Gastrocnemius medialis (tissue), 4 donors: ENCODE data around the gene SYT13.
"Not testable (repeated sequence)": the region's sequence is repeated elsewhere in the genome, so short reads cannot be mapped to it uniquely, and the experiment has no call there.

Source experiments
- POLR2A ChIP-seq, 2 donors: fragments of 450-650 bp; IDR thresholded peaks; one replicate each; pipeline ENCODE4 v1.6.1; 2017; ENCODE audit warnings: antibody characterized with exemption in 2 of 2, mild to moderate bottlenecking in 2 of 2, moderate library complexity in 2 of 2
- TF ChIP-seq, protein P1 (sequence below), 5 experiments: fragments of 450-650 bp in 3 of 5; fragments of 200-600 bp in 2 of 5; sonication (generic) in 2 of 5; IDR thresholded peaks in 4 of 5; conservative IDR thresholded peaks in 1 of 5; 1 replicate in 4 of 5; 2 replicates in 1 of 5; pipeline ENCODE4 v1.5.1; 2016 to 2019; ENCODE audit warnings: antibody characterized with exemption in 5 of 5, mild to moderate bottlenecking in 3 of 5, moderate library complexity in 3 of 5

DNA sequence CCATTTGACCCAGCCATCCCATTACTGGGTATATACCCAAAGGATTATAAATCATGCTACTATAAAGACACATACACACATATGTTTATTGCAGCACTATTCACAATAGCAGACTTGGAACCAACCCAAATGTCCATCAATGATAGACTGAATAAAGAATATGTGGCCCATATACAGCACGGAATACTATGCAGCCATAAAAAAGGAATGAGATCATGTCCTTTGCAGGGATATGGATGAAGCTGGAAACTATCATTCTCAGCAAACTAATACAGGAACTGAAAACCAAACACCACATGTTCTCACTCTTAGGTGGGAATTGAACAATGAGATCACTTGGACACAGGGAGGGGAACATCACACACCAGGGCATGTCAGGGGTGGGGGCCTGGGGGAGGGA is 36.8 kb downstream of the SYT13 start:
- TF ChIP-seq, protein P1, sequence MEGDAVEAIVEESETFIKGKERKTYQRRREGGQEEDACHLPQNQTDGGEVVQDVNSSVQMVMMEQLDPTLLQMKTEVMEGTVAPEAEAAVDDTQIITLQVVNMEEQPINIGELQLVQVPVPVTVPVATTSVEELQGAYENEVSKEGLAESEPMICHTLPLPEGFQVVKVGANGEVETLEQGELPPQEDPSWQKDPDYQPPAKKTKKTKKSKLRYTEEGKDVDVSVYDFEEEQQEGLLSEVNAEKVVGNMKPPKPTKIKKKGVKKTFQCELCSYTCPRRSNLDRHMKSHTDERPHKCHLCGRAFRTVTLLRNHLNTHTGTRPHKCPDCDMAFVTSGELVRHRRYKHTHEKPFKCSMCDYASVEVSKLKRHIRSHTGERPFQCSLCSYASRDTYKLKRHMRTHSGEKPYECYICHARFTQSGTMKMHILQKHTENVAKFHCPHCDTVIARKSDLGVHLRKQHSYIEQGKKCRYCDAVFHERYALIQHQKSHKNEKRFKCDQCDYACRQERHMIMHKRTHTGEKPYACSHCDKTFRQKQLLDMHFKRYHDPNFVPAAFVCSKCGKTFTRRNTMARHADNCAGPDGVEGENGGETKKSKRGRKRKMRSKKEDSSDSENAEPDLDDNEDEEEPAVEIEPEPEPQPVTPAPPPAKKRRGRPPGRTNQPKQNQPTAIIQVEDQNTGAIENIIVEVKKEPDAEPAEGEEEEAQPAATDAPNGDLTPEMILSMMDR (IDR thresholded peaks at IDR 0.05 in 4 of 5, conservative IDR thresholded peaks at IDR 0.05 in 1 of 5): not testable (repeated sequence)
- TF ChIP-seq POLR2A (IDR thresholded peaks at IDR 0.05): not testable (repeated sequence)
